IMR-90 (cell line): ENCODE results near the gene POFUT1. TPM values are rescaled to one million over a fixed set of nuclear protein-coding genes. Genes with fewer than 3 reads are reported as not detected.

Experiments used
- ATAC-seq: fragments of 200-7000 bp; cut with Tn5 transposase; 2 replicates; pipeline ENCODE4 v1.9.1; 2020; ENCODE audit warnings: low read depth, mild to moderate bottlenecking, moderate library complexity
- BruUV-seq: library from RNA; stranded (reverse); fragments of 400-500 nt; replicated peaks from 2 replicates; lab custom pipeline; 2021; lab: Mats Ljungman, UMichigan
- CTCF ChIA-PET: fragments of 300-600 bp; formaldehyde crosslinking; extraction: SDS; loops from one replicate; lab custom pipeline; 2021; ENCODE audit warnings: antibody characterized with exemption; lab: Yijun Ruan, JAX
- POLR2A ChIA-PET: fragments of 300-600 bp; sonication (Branson Sonifier 250); formaldehyde crosslinking; loops from one replicate; lab custom pipeline; 2022; ENCODE audit warnings: antibody characterized with exemption; ENCODE audit not compliant: unreplicated experiment; lab: Charles Lee
- DNase-seq: peaks from one replicate; pipeline ENCODE4 v3.0.0; 2013
- H2AFZ ChIP-seq: replicated peaks from 2 replicates; pipeline ENCODE3; 2013; ENCODE audit warnings: low read length, mild to moderate bottlenecking; ENCODE audit not compliant: poor library complexity
- H2AK5ac ChIP-seq: 2 replicates; pipeline ENCODE4 v1.6.1; 2013; ENCODE audit warnings: low read depth, low read length, inconsistent platforms
- H2AK9ac ChIP-seq: replicated peaks from 2 replicates; pipeline ENCODE3; 2013; ENCODE audit warnings: mild to moderate bottlenecking, low read depth, low read length, moderate library complexity; ENCODE audit not compliant: poor library complexity
- H2BK120ac ChIP-seq: 2 replicates; pipeline ENCODE4 v1.6.1; 2013; ENCODE audit warnings: low read depth, low read length, inconsistent platforms
- H2BK15ac ChIP-seq: 3 replicates; pipeline ENCODE4 v1.6.1; 2013; ENCODE audit warnings: low read depth, low read length, inconsistent platforms
- H2BK20ac ChIP-seq: 2 replicates; pipeline ENCODE4 v1.6.1; 2013; ENCODE audit warnings: low read depth, mild to moderate bottlenecking, inconsistent platforms, low read length, moderate library complexity
- H2BK5ac ChIP-seq: 2 replicates; pipeline ENCODE4 v1.6.1; 2013; ENCODE audit warnings: mild to moderate bottlenecking, low read depth, low read length, inconsistent platforms; ENCODE audit not compliant: poor library complexity, severe bottlenecking
- H3K14ac ChIP-seq: replicated peaks from 2 replicates; pipeline ENCODE4 v1.6.1; 2013; ENCODE audit warnings: low read depth, low read length, inconsistent platforms
- H3K18ac ChIP-seq: 2 replicates; pipeline ENCODE4 v1.6.1; 2013; ENCODE audit warnings: low read depth, low read length, control low read depth
- H3K23ac ChIP-seq: 2 replicates; pipeline ENCODE4 v1.6.1; 2013; ENCODE audit warnings: low read depth, low read length, inconsistent platforms
- H3K27ac ChIP-seq: 2 replicates; pipeline ENCODE4 v1.5.1; 2013; ENCODE audit warnings: mild to moderate bottlenecking, control low read depth, low read length; ENCODE audit not compliant: insufficient read depth
- H3K27me3 ChIP-seq: 2 replicates; pipeline ENCODE4 v1.6.1; 2013; ENCODE audit warnings: low read length; ENCODE audit not compliant: control insufficient read depth, insufficient read depth
- H3K36me3 ChIP-seq: 2 replicates; pipeline ENCODE4 v1.6.1; 2013; ENCODE audit warnings: low read length, mixed read lengths; ENCODE audit not compliant: control insufficient read depth, insufficient read depth
- H3K4ac ChIP-seq: 2 replicates; pipeline ENCODE4 v1.6.1; 2013; ENCODE audit warnings: low read depth, low read length, inconsistent platforms
- H3K4me1 ChIP-seq: 2 replicates; pipeline ENCODE4 v1.6.1; 2013; ENCODE audit warnings: low read length, mixed read lengths; ENCODE audit not compliant: control insufficient read depth, insufficient read depth
- H3K4me2 ChIP-seq: 2 replicates; pipeline ENCODE4 v1.6.1; 2013; ENCODE audit warnings: low read depth, mild to moderate bottlenecking, control low read depth, low read length, moderate library complexity
- H3K4me3 ChIP-seq: 2 replicates; pipeline ENCODE4 v1.5.1; 2013; ENCODE audit warnings: low read depth, mild to moderate bottlenecking, control low read depth, low read length, moderate library complexity; ENCODE audit not compliant: insufficient read depth
- H3K56ac ChIP-seq: 2 replicates; pipeline ENCODE4 v1.6.1; 2013; ENCODE audit warnings: low read length, inconsistent platforms; ENCODE audit not compliant: insufficient read depth; ENCODE audit errors: extremely low read depth
- H3K79me1 ChIP-seq, 2 experiments: 2 replicates each; pipeline ENCODE4 v1.6.1; 2013; ENCODE audit warnings: low read length in 2 of 2, inconsistent platforms in 1 of 2, low read depth in 1 of 2
- H3K9ac ChIP-seq: 2 replicates; pipeline ENCODE4 v1.6.1; 2013; ENCODE audit warnings: low read depth, low read length, control low read depth
- H3K9me1 ChIP-seq: 2 replicates; pipeline ENCODE4 v1.6.1; 2013; ENCODE audit warnings: low read length, inconsistent platforms; ENCODE audit not compliant: insufficient read depth
- H3K9me3 ChIP-seq: 2 replicates; pipeline ENCODE4 v1.6.1; 2013; ENCODE audit warnings: low read length; ENCODE audit not compliant: control insufficient read depth, insufficient read depth
- H4K20me1 ChIP-seq: 2 replicates; pipeline ENCODE4 v1.6.1; 2013; ENCODE audit warnings: low read length, inconsistent platforms; ENCODE audit not compliant: insufficient read depth
- H4K5ac ChIP-seq: 2 replicates; pipeline ENCODE4 v1.6.1; 2013; ENCODE audit warnings: mild to moderate bottlenecking, low read depth, low read length, control low read depth
- H4K8ac ChIP-seq, 2 experiments: 2 replicates each; pipeline ENCODE4 v1.6.1; 2013; ENCODE audit warnings: low read depth in 2 of 2, low read length in 2 of 2, control low read depth in 1 of 2, inconsistent platforms in 1 of 2
- H4K91ac ChIP-seq: 2 replicates; pipeline ENCODE4 v1.6.1; 2013; ENCODE audit warnings: low read depth, low read length, inconsistent platforms; ENCODE audit not compliant: insufficient read depth
- BHLHE40 ChIP-seq: fragments of 150-350 bp; IDR thresholded peaks from 2 replicates; pipeline ENCODE4 v1.6.1; 2016; ENCODE audit warnings: mild to moderate bottlenecking, low read depth, low read length
- CEBPB ChIP-seq: IDR thresholded peaks from 2 replicates; pipeline ENCODE4 v1.6.1; 2012; ENCODE audit warnings: low read depth, low read length, improper control_type of control experiment
- MXI1 ChIP-seq: IDR thresholded peaks from 2 replicates; pipeline ENCODE4 v1.6.1; 2012; ENCODE audit warnings: low read depth, mild to moderate bottlenecking, low read length, moderate library complexity, borderline replicate concordance
- WGBS, 2 experiments: methylation state at CpG; one replicate each; pipeline versions ENCODE4 v1.1.5 to v1.1.7; 2013; ENCODE audit warnings: missing lambda C conversion rate in 2 of 2; ENCODE audit not compliant: insufficient read length in 1 of 2; ENCODE audit errors: extremely low coverage in 2 of 2; 5-methylcytosine and 5-hydroxymethylcytosine counted together
- dilution Hi-C: fragments of 300-500 bp; cut with HindIII; formaldehyde crosslinking; loops from one replicate; pipeline ENCODE4 v1.14.3; 2018; ENCODE audit warnings: low sequenced_read_pairs; ENCODE audit not compliant: unreplicated experiment
- in situ Hi-C: fragments of 300-500 bp; cut with MboI; formaldehyde crosslinking; loops from 3 replicates; pipeline ENCODE4 v1.14.3; 2019; ENCODE audit warnings: low sequenced_read_pairs, inconsistent platforms, mixed read lengths
- intact Hi-C: fragments of 100-400 bp; cut with micrococcal nuclease; formaldehyde crosslinking; loops from 2 replicates; pipeline ENCODE4 v1.10.0; 2022
- polyA plus RNA-seq, 3 experiments: library from polyadenylated mRNA; depleted of rRNA; stranded (reverse); fragments of >200 nt; gene quantifications; 2 replicates each; pipeline ENCODE4 v1.2.3, GENCODE V29; 2012; ENCODE audit warnings: low replicate concordance in 1 of 3
- total RNA-seq: library from RNA; depleted of rRNA; stranded (reverse); fragments of >200 nt; gene quantifications from 2 replicates; pipeline ENCODE4 v1.2.3, GENCODE V29; 2012
- TF ChIP-seq, protein P1 (sequence below): conservative IDR thresholded peaks from 2 replicates; pipeline ENCODE4 v1.5.1; 2012; ENCODE audit warnings: mild to moderate bottlenecking, low read depth, low read length, improper control_type of control experiment
- TF ChIP-seq, protein P2 (sequence below): fragments of 150-350 bp; IDR thresholded peaks from 2 replicates; pipeline ENCODE4 v1.6.1; 2017; ENCODE audit warnings: mild to moderate bottlenecking, antibody characterized with exemption, low read length, low read depth

Gene POFUT1
- total and polyA plus RNA-seq, 2 of the 4 experiments (the other 2 are of a cell fraction) = 25.5 to 41.1 TPM

DNA sequence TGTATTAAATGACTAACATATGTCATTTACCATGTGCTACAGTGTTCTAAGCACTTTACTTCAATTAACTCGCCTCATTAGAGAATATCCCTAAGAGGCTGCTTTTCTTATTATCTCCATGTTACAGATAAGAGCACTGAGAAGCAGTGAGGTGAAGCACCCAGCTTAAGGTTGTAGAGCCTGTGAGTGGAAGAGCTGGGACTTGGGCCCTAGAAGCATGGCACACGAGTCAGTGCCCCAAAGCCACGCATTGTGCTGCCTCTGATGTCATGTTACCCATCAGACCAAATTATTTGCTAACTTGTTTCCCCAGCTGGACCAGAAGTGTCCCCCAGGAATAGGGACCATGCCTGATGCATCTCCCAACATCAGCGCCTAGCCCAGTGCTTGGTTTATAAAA is 34.1 kb downstream of the POFUT1 start:
- Histone ChIP-seq H2AFZ (no peak overlapping the region), H3K23ac (no peak overlapping the region), H2BK20ac (no peak overlapping the region), H3K18ac (no peak overlapping the region), H2AK5ac (no peak overlapping the region), H4K8ac (no peak overlapping the region), H3K79me1 (no peaks in the 10 kb centered on the region), H3K27ac (no peak overlapping the region), H3K9ac (no peak overlapping the region), H3K4me3 (no peak overlapping the region), H3K4ac (no peak overlapping the region), H3K56ac (no peak overlapping the region), H3K27me3 (no peaks in the 10 kb centered on the region), H3K4me2 (no peak overlapping the region), H4K91ac (no peak overlapping the region), H4K5ac (no peak overlapping the region), H3K36me3 (peaks cover 2% of the 10 kb centered on the region; the same call in 1 of the 2 replicates), H2BK120ac (no peak overlapping the region), H4K20me1 (no peaks in the 10 kb centered on the region), H3K9me3 (no peaks in the 10 kb centered on the region), H3K14ac (no peak overlapping the region), H2BK5ac (no peak overlapping the region), H2BK15ac (no peak overlapping the region), H3K9me1 (no peaks in the 10 kb centered on the region), H3K4me1 (peaks cover 7% of the 10 kb centered on the region; the same call in 1 of the 2 replicates), H2AK9ac (no peak overlapping the region)
- in situ Hi-C loops (no loop called here), intact Hi-C loops (no loop called here), dilution Hi-C loops (no loop called here)
- DNase-seq = no peak
- no TSS peak for BruUV-seq
- no peak for ATAC-seq
- ChIA-PET CTCF (no interaction called here), POLR2A (no interaction called here)
- WGBS, 2 experiments = 80% methylated on average over 1 of the region's 4 CpGs; no CpG with 5 or more reads in 1 of the 2 experiments
- TF ChIP-seq, protein P1, sequence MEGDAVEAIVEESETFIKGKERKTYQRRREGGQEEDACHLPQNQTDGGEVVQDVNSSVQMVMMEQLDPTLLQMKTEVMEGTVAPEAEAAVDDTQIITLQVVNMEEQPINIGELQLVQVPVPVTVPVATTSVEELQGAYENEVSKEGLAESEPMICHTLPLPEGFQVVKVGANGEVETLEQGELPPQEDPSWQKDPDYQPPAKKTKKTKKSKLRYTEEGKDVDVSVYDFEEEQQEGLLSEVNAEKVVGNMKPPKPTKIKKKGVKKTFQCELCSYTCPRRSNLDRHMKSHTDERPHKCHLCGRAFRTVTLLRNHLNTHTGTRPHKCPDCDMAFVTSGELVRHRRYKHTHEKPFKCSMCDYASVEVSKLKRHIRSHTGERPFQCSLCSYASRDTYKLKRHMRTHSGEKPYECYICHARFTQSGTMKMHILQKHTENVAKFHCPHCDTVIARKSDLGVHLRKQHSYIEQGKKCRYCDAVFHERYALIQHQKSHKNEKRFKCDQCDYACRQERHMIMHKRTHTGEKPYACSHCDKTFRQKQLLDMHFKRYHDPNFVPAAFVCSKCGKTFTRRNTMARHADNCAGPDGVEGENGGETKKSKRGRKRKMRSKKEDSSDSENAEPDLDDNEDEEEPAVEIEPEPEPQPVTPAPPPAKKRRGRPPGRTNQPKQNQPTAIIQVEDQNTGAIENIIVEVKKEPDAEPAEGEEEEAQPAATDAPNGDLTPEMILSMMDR = no peak
- TF ChIP-seq MXI1 = no peak
- TF ChIP-seq, protein P2, sequence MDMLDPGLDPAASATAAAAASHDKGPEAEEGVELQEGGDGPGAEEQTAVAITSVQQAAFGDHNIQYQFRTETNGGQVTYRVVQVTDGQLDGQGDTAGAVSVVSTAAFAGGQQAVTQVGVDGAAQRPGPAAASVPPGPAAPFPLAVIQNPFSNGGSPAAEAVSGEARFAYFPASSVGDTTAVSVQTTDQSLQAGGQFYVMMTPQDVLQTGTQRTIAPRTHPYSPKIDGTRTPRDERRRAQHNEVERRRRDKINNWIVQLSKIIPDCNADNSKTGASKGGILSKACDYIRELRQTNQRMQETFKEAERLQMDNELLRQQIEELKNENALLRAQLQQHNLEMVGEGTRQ = no peak
- TF ChIP-seq BHLHE40 = no peak
- no peak for TF ChIP-seq CEBPB
